GM12878 (cell line): ENCODE data around the gene LCE1A. TPM values are rescaled to one million over a fixed set of nuclear protein-coding genes. Genes with fewer than 3 reads are reported as not detected.
A peak's percentile ranks its signal among the peaks of the same experiment; 100 is the strongest.

ENCODE experiments used
- ATAC-seq: fragments of 200-7000 bp; cut with Tn5 transposase; 3 replicates; pipeline ENCODE4 v1.9.1; 2020; ENCODE audit warnings: mild to moderate bottlenecking, moderate library complexity
- BruUV-seq: library from RNA; stranded (reverse); fragments of 400-500 nt; replicated peaks from 2 replicates; lab custom pipeline; 2021; lab: Mats Ljungman, UMichigan
- CTCF ChIA-PET: fragments of 300-600 bp; sonication (Branson Sonifier 250); formaldehyde crosslinking; extraction: SDS; loops from one replicate; lab custom pipeline; 2021; ENCODE audit warnings: inconsistent platforms; lab: Yijun Ruan, JAX
- POLR2A ChIA-PET: fragments of 350-600 bp; formaldehyde crosslinking; extraction: SDS; loops from one replicate; lab custom pipeline; 2021; ENCODE audit warnings: inconsistent platforms; lab: Charles Lee
- RAD21 ChIA-PET: fragments of 300-600 bp; sonication (Branson Sonifier 250); formaldehyde crosslinking; loops from one replicate; lab custom pipeline; 2023; ENCODE audit warnings: antibody characterized with exemption; ENCODE audit not compliant: unreplicated experiment; lab: Charles Lee
- SMC1A ChIA-PET: fragments of 300-600 bp; sonication (Branson Sonifier 250); formaldehyde crosslinking; loops from one replicate; lab custom pipeline; 2023; ENCODE audit not compliant: unreplicated experiment, uncharacterized antibody; lab: Charles Lee
- DNase-seq: peaks from one replicate; pipeline ENCODE4 v3.0.0-alpha.2; 2011; ENCODE audit warnings: low read depth, low spot score
- FAIRE-seq: peaks from 3 replicates; lab custom pipeline; 2011; peaks lifted over from hg19 to GRCh38; lab: Jason Lieb, UNC
- H2AFZ ChIP-seq: 2 replicates; pipeline ENCODE4 v1.6.0; 2011; ENCODE audit warnings: low read depth, low read length, control low read depth; ENCODE audit not compliant: control insufficient read depth
- H3K27ac ChIP-seq: 2 replicates; pipeline ENCODE4 v1.5.1; 2011; ENCODE audit warnings: control low read depth; ENCODE audit not compliant: control insufficient read depth, insufficient read depth
- H3K27me3 ChIP-seq, 2 experiments: replicated peaks in 1 of 2; 2 replicates each; pipeline versions ENCODE4 v1.6.0 to v1.6.1; 2011; ENCODE audit warnings: low read length in 1 of 2; ENCODE audit not compliant: control insufficient read depth in 2 of 2, insufficient read depth in 2 of 2
- H3K36me3 ChIP-seq, 2 experiments: 2 replicates each; pipeline ENCODE4 v1.5.1; 2011; ENCODE audit warnings: low read length in 1 of 2; ENCODE audit not compliant: control insufficient read depth in 2 of 2, insufficient read depth in 2 of 2
- H3K4me1 ChIP-seq: 2 replicates; pipeline ENCODE4 v1.6.1; 2011; ENCODE audit warnings: mild to moderate bottlenecking, low read length, moderate library complexity, mixed read lengths; ENCODE audit not compliant: control insufficient read depth, insufficient read depth
- H3K4me2 ChIP-seq: 2 replicates; pipeline ENCODE4 v1.6.0; 2011; ENCODE audit warnings: control low read depth; ENCODE audit not compliant: control insufficient read depth, insufficient read depth
- H3K4me3 ChIP-seq: fragments of 200-600 bp; sonication (generic); 2 replicates; pipeline ENCODE4 v1.5.1; 2016
- H3K79me2 ChIP-seq: 2 replicates; pipeline ENCODE4 v1.6.0; 2011; ENCODE audit warnings: low read length; ENCODE audit not compliant: control insufficient read depth, insufficient read depth
- H3K9ac ChIP-seq: 2 replicates; pipeline ENCODE4 v1.8.0; 2011; ENCODE audit warnings: low read length, control low read depth, mixed read lengths; ENCODE audit not compliant: control insufficient read depth, insufficient read depth
- H3K9me3 ChIP-seq: replicated peaks from 3 replicates; pipeline ENCODE4 v1.5.1; 2011; ENCODE audit warnings: mild to moderate bottlenecking, low read length; ENCODE audit not compliant: control insufficient read depth, insufficient read depth
- H4K20me1 ChIP-seq: 2 replicates; pipeline ENCODE4 v1.6.0; 2011; ENCODE audit not compliant: control insufficient read depth, insufficient read depth
- CHD4 ChIP-seq: fragments of 200-600 bp; sonication (generic); IDR thresholded peaks from 2 replicates; pipeline ENCODE4 v1.6.1; 2016; ENCODE audit warnings: mild to moderate bottlenecking
- ETV6 ChIP-seq, 2 experiments: fragments of 450-650 bp in 1 of 2; IDR thresholded peaks in 1 of 2; conservative IDR thresholded peaks in 1 of 2; 2 replicates each; pipeline ENCODE4 v1.6.1; 2014; ENCODE audit warnings: antibody characterized with exemption in 1 of 2, borderline replicate concordance in 1 of 2, low read depth in 1 of 2, mild to moderate bottlenecking in 1 of 2, moderate library complexity in 1 of 2
- JUND ChIP-seq: IDR thresholded peaks from 2 replicates; pipeline ENCODE4 v1.6.1; 2012; ENCODE audit warnings: low read depth, mild to moderate bottlenecking, low read length, improper control_type of control experiment, moderate library complexity
- NFYA ChIP-seq: IDR thresholded peaks from 2 replicates; pipeline ENCODE4 v1.6.1; 2011; ENCODE audit warnings: low read depth, mild to moderate bottlenecking, low read length, improper control_type of control experiment, borderline replicate concordance
- NFYB ChIP-seq: IDR thresholded peaks from 2 replicates; pipeline ENCODE4 v1.6.1; 2011; ENCODE audit warnings: low read depth, mild to moderate bottlenecking, low read length, improper control_type of control experiment, moderate library complexity; ENCODE audit not compliant: insufficient read depth
- PAX5 ChIP-seq: IDR thresholded peaks from 2 replicates; pipeline ENCODE4 v1.6.1; 2011; ENCODE audit warnings: low read depth, low read length, borderline replicate concordance
- RAD21 ChIP-seq: IDR thresholded peaks from 2 replicates; pipeline ENCODE4 v1.6.1; 2011; ENCODE audit warnings: mild to moderate bottlenecking, low read depth, low read length, moderate library complexity; ENCODE audit not compliant: insufficient read depth
- RCOR1 ChIP-seq: conservative IDR thresholded peaks from 2 replicates; pipeline ENCODE4 v1.6.1; 2012; ENCODE audit warnings: low read depth, low read length, improper control_type of control experiment
- RELA ChIP-seq: fragments of 450-650 bp; IDR thresholded peaks from 2 replicates; pipeline ENCODE4 v1.8.0; 2014; ENCODE audit warnings: borderline replicate concordance; ENCODE audit not compliant: partially characterized antibody
- YBX1 ChIP-seq: fragments of 450-650 bp; IDR thresholded peaks from 2 replicates; pipeline ENCODE4 v1.6.1; 2016; ENCODE audit warnings: antibody characterized with exemption
- WGBS: methylation state at CpG from one replicate; pipeline ENCODE4 v1.1.6; 2016; ENCODE audit warnings: low lambda C conversion rate; ENCODE audit not compliant: insufficient replicate concordance, insufficient coverage; ENCODE audit errors: missing lambda C conversion rate; 5-methylcytosine and 5-hydroxymethylcytosine counted together
- in situ Hi-C: fragments of 300-500 bp; cut with MboI; formaldehyde crosslinking; loops from 9 replicates; pipeline ENCODE4 v1.14.3; 2018; ENCODE audit warnings: mixed read lengths
- intact Hi-C: fragments of 100-400 bp; cut with micrococcal nuclease; formaldehyde crosslinking; loops from one replicate; pipeline ENCODE4 v1.14.2; 2022; ENCODE audit not compliant: unreplicated experiment
- polyA plus RNA-seq, 11 experiments: library from polyadenylated mRNA; depleted of rRNA in 4 of 11; unstranded in 6 of 11; stranded (reverse) in 5 of 11; fragments of >200 nt; fragmentation: Nextera tagmentation in 4 of 11; fragmentation: Illumina TruSeq in 1 of 11; extraction: Ambion mirVana in 4 of 11; extraction: Trizol in 1 of 11; gene quantifications; 1 replicate in 1 of 11; 2 replicates in 10 of 11; pipeline versions ENCODE4 v1.2.1 to v1.2.3, GENCODE V29; 2011 to 2016; ENCODE audit warnings: inconsistent platforms in 2 of 11, missing spikeins in 2 of 11, low read depth in 1 of 11
- total RNA-seq, 4 experiments: library from RNA; depleted of rRNA in 3 of 4; stranded (reverse); fragments of >200 nt in 3 of 4; fragmentation: Illumina TruSeq in 1 of 4; extraction: Trizol in 1 of 4; gene quantifications; 2 replicates each; pipeline versions ENCODE4 v1.2.1 to v1.2.3, GENCODE V29; 2013 to 2021
- TF ChIP-seq, protein P1 (sequence below), 3 experiments: IDR thresholded peaks in 2 of 3; conservative IDR thresholded peaks in 1 of 3; 2 replicates each; pipeline ENCODE4 v1.5.1; 2011; ENCODE audit warnings: low read depth in 3 of 3, low read length in 3 of 3, mild to moderate bottlenecking in 3 of 3, control low read depth in 2 of 3, moderate library complexity in 2 of 3, inconsistent platforms in 1 of 3, mixed read lengths in 1 of 3; ENCODE audit not compliant: control insufficient read depth in 2 of 3, insufficient read depth in 1 of 3; ENCODE audit errors: extremely low read depth in 1 of 3
- TF ChIP-seq, protein P2 (sequence below): fragments of 450-650 bp; IDR thresholded peaks from 2 replicates; pipeline ENCODE4 v1.6.1; 2017; ENCODE audit warnings: mild to moderate bottlenecking

LCE1A gene
- total and polyA plus RNA-seq, 10 of the 15 experiments (the other 5 are each of a cell fraction or from before 2014, with no cell fraction given), result not detected

- TF ChIP-seq RCOR1, result no peak
- no peak for TF ChIP-seq CHD4
- no peak for TF ChIP-seq PAX5
These were observed at the start of gene LCE1A (continued) for GRCh38 chr1:152827173-152827572.

DNA sequence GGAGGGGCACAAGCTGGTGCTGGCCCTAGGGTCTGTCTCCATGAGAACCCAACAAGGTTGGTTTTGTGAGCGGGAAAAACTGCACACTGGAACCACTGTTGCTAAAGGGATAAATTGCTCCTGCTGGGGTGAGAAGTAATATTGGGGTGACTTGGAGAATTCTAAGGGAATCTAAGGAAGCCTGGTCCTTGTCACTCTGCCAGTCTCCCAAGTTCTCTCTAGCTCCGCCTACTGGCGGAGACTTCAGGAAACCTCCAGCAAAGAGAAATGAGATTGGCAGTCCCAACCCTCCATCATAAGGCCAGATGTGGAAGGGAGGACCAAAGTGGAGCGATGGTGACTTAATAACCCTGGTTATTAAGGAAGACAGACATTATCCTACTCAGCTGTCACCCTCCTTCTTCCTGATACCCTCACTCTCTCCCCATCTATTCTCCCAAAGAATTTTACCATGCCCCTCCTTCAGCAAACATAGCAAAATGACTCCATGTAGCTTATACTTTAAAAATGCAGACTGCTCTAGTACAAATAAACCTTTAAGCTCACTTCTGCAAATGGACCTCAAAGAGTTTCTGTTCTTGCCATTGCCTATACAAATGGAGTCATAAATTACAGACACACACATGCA, 49.6 kb upstream of the LCE1A start:
- H3K9ac ChIP-seq, result no peak overlapping the region
- in situ Hi-C loops (no loop called here), intact Hi-C loops (no loop called here)
- TF ChIP-seq JUND (no peak), RELA (no peak), RAD21 (0 out of 2 replicates have a peak, but pooled peaks have one; percentile 3), ETV6 (conservative IDR thresholded peaks at IDR 0.05 in 1 of 2, IDR thresholded peaks at IDR 0.05 in 1 of 2; ENCODE audit: borderline replicate concordance in 1 of 2, low read depth in 1 of 2) (no peak), NFYA (no peak), NFYB (no peak), YBX1 (no peak)
- TF ChIP-seq, protein P1, sequence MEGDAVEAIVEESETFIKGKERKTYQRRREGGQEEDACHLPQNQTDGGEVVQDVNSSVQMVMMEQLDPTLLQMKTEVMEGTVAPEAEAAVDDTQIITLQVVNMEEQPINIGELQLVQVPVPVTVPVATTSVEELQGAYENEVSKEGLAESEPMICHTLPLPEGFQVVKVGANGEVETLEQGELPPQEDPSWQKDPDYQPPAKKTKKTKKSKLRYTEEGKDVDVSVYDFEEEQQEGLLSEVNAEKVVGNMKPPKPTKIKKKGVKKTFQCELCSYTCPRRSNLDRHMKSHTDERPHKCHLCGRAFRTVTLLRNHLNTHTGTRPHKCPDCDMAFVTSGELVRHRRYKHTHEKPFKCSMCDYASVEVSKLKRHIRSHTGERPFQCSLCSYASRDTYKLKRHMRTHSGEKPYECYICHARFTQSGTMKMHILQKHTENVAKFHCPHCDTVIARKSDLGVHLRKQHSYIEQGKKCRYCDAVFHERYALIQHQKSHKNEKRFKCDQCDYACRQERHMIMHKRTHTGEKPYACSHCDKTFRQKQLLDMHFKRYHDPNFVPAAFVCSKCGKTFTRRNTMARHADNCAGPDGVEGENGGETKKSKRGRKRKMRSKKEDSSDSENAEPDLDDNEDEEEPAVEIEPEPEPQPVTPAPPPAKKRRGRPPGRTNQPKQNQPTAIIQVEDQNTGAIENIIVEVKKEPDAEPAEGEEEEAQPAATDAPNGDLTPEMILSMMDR (IDR thresholded peaks at IDR 0.05 in 2 of 3, conservative IDR thresholded peaks at IDR 0.05 in 1 of 3; ENCODE audit: control insufficient read depth in 2 of 3, extremely low read depth in 1 of 3, insufficient read depth in 1 of 3, low read depth in 3 of 3, low read length in 3 of 3), result peak; percentile 26 to 51 (median 30); a peak in 4 of 6 replicates
- TF ChIP-seq, protein P2, sequence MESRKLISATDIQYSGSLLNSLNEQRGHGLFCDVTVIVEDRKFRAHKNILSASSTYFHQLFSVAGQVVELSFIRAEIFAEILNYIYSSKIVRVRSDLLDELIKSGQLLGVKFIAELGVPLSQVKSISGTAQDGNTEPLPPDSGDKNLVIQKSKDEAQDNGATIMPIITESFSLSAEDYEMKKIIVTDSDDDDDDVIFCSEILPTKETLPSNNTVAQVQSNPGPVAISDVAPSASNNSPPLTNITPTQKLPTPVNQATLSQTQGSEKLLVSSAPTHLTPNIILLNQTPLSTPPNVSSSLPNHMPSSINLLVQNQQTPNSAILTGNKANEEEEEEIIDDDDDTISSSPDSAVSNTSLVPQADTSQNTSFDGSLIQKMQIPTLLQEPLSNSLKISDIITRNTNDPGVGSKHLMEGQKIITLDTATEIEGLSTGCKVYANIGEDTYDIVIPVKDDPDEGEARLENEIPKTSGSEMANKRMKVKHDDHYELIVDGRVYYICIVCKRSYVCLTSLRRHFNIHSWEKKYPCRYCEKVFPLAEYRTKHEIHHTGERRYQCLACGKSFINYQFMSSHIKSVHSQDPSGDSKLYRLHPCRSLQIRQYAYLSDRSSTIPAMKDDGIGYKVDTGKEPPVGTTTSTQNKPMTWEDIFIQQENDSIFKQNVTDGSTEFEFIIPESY, result no peak
- no peak overlapping the region for H3K4me3 ChIP-seq
- ChIA-PET CTCF (interaction anchor here (0.6 to 1.3 kb wide), 6 partner anchors 10 to 726 kb away, joined by 3 to 4 read pairs (median 4); no protein-coding TSS in a partner anchor), RAD21 (no interaction called here), POLR2A (no interaction called here), SMC1A (no interaction called here)
- no peak for ATAC-seq
- H2AFZ ChIP-seq, result no peak overlapping the region
- H3K27me3 ChIP-seq, result peaks cover 0 to 8% of the 10 kb centered on the region in 2 experiments
- H3K27ac ChIP-seq, result no peak overlapping the region
- no TSS peak for BruUV-seq
- FAIRE-seq, result no peak
- H3K79me2 ChIP-seq, result no peaks in the 10 kb centered on the region
- no peaks in the 10 kb centered on the region for H4K20me1 ChIP-seq
- no peaks in the 10 kb centered on the region for H3K36me3 ChIP-seq
- WGBS, result 25% methylated on average over 4 of the region's 4 CpGs
- H3K4me2 ChIP-seq, result no peak overlapping the region
- no peak for DNase-seq
- H3K4me1 ChIP-seq, result no peaks in the 10 kb centered on the region
- no peaks in the 10 kb centered on the region for H3K9me3 ChIP-seq
